ENCODE data around the gene GRB10. TPM values are rescaled to one million over a fixed set of nuclear protein-coding genes. Genes with fewer than 3 reads are reported as not detected.
A peak's percentile ranks its signal among the peaks of the same experiment; 100 is the strongest.

Gene GRB10
- total RNA-seq, 4 donors from 2014 or later = 54.0 to 69.1 (median 61.6) TPM

- Histone ChIP-seq H3K9me3 (no peaks in the 10 kb centered on the region), H3K27me3 (no peaks in the 10 kb centered on the region), H3K36me3 (peaks cover 0 to 23% (median 9%) of the 10 kb centered on the region in 4 donors), H3K4me3 (peak overlapping the region in 1 of 4 donors; percentile 6), H3K27ac (replicated peaks in 1 of 4) (peak overlapping the region; percentile 80 to 86 (median 82)), H3K4me1 (peaks cover 71 to 97% (median 90%) of the 10 kb centered on the region in 4 donors)
- WGBS = 54% methylated on average over 9 of the region's 9 CpGs
- peak; percentile 97 for TF ChIP-seq EP300 (IDR thresholded peaks at IDR 0.05)
- peak in 1 of 3 experiments; percentile 36 for TF ChIP-seq CTCF (IDR thresholded peaks at IDR 0.05)
- TF ChIP-seq POLR2A (IDR thresholded peaks at IDR 0.05; ENCODE audit: low read depth) = no peak
- TF ChIP-seq POLR2AphosphoS5 (IDR thresholded peaks at IDR 0.05) = peak; percentile 92 to 95
- no peak for DNase-seq (ENCODE audit: extremely low spot score)
- intact Hi-C loops (cut with DNase I) = no loop called here
These were observed 125.3 kb downstream of the GRB10 start for GRCh38 chr7:50657341-50657873.

GRCh38 chr7:50656141-50656895 is 126.4 kb downstream of the GRB10 start:
- no peak for TF ChIP-seq POLR2A (IDR thresholded peaks at IDR 0.05; ENCODE audit: low read depth)
- TF ChIP-seq CTCF (IDR thresholded peaks at IDR 0.05) = no peak
- TF ChIP-seq EP300 (IDR thresholded peaks at IDR 0.05) = no peak
- no peak for TF ChIP-seq POLR2AphosphoS5 (IDR thresholded peaks at IDR 0.05)
- Histone ChIP-seq H3K4me1 (peaks cover 61 to 86% (median 81%) of the 10 kb centered on the region in 4 donors), H3K36me3 (peaks cover 0 to 12% (median 9%) of the 10 kb centered on the region in 4 donors), H3K4me3 (no peak overlapping the region), H3K27ac (replicated peaks in 1 of 4) (peak overlapping the region; percentile 80 to 86 (median 82)), H3K9me3 (no peaks in the 10 kb centered on the region), H3K27me3 (no peaks in the 10 kb centered on the region)
- intact Hi-C loops (cut with DNase I) = no loop called here
- 92% methylated on average over 14 of the region's 16 CpGs for WGBS
- DNase-seq (ENCODE audit: extremely low spot score) = no peak

- H3K27ac ChIP-seq (replicated peaks in 1 of 4) = peak overlapping the region; percentile 37 to 86 (median 82)
- no peak for DNase-seq (ENCODE audit: extremely low spot score)
These were observed 127.2 kb downstream of the GRB10 start for GRCh38 chr7:50655490-50655889.

GRCh38 chr7:50655020-50655419 is 127.7 kb downstream of the GRB10 start:
- intact Hi-C loops (cut with DNase I) = no loop called here
- 84% methylated on average over 4 of the region's 4 CpGs for WGBS
- Histone ChIP-seq H3K4me3 (no peak overlapping the region), H3K27me3 (no peaks in the 10 kb centered on the region), H3K36me3 (peaks cover 4 to 12% (median 7%) of the 10 kb centered on the region in 4 donors), H3K27ac (replicated peaks in 1 of 4) (peak overlapping the region; percentile 37 to 86 (median 78)), H3K4me1 (peaks cover 52 to 73% (median 69%) of the 10 kb centered on the region in 4 donors), H3K9me3 (no peaks in the 10 kb centered on the region)
- TF ChIP-seq CTCF (IDR thresholded peaks at IDR 0.05) (no peak), POLR2A (IDR thresholded peaks at IDR 0.05; ENCODE audit: low read depth) (no peak), POLR2AphosphoS5 (IDR thresholded peaks at IDR 0.05) (no peak), EP300 (IDR thresholded peaks at IDR 0.05) (no peak)
- DNase-seq (ENCODE audit: extremely low spot score) = no peak

More at GRCh38 chr7:50655490-50655889, 127.2 kb downstream of the GRB10 start:
- 91% methylated on average over 3 of the region's 3 CpGs for WGBS
- H3K9me3 ChIP-seq = no peaks in the 10 kb centered on the region
- peaks cover 52 to 77% (median 73%) of the 10 kb centered on the region in 4 donors for H3K4me1 ChIP-seq
- no peaks in the 10 kb centered on the region for H3K27me3 ChIP-seq
- TF ChIP-seq POLR2AphosphoS5 (IDR thresholded peaks at IDR 0.05) = no peak
- no peak for TF ChIP-seq POLR2A (IDR thresholded peaks at IDR 0.05; ENCODE audit: low read depth)
- no peak for TF ChIP-seq CTCF (IDR thresholded peaks at IDR 0.05)
- no peak for TF ChIP-seq EP300 (IDR thresholded peaks at IDR 0.05)
- no peak overlapping the region for H3K4me3 ChIP-seq
- H3K36me3 ChIP-seq = peaks cover 3 to 11% (median 8%) of the 10 kb centered on the region in 4 donors
- intact Hi-C loops (cut with DNase I) = no loop called here
